HG02588 (cell line): Measurements from ENCODE around the gene TAS2R13.

Source experiments
- ATAC-seq: cut with Tn5 transposase; IDR thresholded peaks from one replicate; pipeline ENCODE4 v1.9.1; 2021; ENCODE audit warnings: mild to moderate bottlenecking, moderate library complexity; ENCODE audit not compliant: unreplicated experiment

TAS2R13 gene

GRCh38 chr12:10873378-10873777 is 36.0 kb downstream of the TAS2R13 start:
- no peak for ATAC-seq

- ATAC-seq = no peak
These were observed 42.0 kb downstream of the TAS2R13 start for GRCh38 chr12:10867381-10867780.

GRCh38 chr12:10863512-10864218 is 45.7 kb downstream of the TAS2R13 start:
- ATAC-seq = no peak

- ATAC-seq = no peak
These were observed 48.0 kb downstream of the TAS2R13 start for GRCh38 chr12:10861366-10861765.
